HG02642 (cell line): ENCODE data around the gene ARHGAP18.

Experiments
- ATAC-seq: cut with Tn5 transposase; IDR thresholded peaks from one replicate; pipeline ENCODE4 v1.9.1; 2021; ENCODE audit warnings: mild to moderate bottlenecking; ENCODE audit not compliant: unreplicated experiment, poor library complexity

ARHGAP18 gene

DNA sequence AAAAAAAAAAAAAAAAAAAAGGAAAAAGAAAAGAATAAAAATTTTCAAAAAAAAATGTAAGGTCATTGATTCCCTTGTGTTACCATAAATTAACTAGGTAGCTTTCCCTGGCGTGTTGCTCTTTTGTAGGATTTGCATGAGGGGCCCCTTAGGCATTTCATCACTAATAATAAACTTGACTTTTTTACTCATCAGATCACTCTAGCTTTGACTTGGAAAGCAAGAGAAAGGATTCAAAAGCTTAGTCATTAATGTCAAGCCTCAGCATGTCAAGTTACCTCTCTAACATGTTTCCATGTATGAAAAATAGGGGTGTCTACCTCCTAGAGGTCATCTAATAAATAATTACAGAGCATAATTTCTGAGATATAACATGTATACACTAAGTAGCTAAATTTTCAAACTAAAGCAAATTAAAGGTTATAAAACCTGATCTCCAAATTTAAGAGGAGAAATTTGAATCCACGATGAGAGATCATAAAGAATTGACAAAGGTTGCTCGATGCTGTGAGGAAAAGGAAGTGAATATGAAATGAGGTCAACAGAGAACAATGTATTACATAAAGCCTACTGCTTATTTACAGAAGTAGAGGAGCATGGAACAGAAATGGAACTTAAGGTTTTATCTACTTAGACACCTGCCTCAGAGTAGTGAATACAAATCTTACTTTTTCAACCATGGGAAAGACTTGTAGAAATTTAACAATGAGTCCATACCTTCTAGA, 86.8 kb downstream of the ARHGAP18 start:
- peak; percentile 71 for ATAC-seq

DNA sequence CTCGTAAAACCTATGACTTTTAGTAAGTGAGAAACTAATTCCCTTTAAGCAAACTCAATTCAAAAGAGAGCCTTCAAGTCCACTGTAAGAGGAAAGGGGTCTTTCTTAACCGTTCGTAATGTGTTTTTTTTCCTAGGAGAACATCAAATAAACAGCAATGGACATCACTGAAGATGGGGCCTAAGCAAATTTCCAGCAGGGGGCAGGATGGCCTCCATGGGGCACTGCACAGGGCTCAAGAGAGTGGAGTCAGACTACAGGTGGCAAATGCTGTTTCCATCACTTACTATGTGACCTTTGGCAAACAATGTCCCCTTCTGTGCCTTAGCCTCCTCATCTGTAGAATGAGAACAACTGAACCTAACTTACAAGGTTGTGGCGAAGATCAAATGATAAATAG, 88.7 kb downstream of the ARHGAP18 start:
- no peak for ATAC-seq

DNA sequence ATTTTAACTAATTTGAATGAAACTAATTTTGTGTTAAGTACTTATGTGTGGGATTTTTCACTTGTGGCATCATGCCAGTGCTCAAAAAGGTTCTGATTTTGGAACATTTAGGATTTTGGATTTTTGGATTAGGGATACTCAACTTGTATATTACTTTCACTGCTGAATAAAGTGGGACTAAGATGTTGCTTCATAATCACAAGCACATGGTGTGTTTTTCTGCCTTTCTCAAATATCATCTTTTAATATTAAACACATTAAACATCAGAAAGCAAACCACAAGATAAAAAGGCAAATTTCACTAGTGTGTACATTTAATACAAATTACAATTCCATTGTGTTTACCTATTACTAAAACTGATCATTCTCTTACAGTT, 89.8 kb downstream of the ARHGAP18 start:
- ATAC-seq, result no peak

DNA sequence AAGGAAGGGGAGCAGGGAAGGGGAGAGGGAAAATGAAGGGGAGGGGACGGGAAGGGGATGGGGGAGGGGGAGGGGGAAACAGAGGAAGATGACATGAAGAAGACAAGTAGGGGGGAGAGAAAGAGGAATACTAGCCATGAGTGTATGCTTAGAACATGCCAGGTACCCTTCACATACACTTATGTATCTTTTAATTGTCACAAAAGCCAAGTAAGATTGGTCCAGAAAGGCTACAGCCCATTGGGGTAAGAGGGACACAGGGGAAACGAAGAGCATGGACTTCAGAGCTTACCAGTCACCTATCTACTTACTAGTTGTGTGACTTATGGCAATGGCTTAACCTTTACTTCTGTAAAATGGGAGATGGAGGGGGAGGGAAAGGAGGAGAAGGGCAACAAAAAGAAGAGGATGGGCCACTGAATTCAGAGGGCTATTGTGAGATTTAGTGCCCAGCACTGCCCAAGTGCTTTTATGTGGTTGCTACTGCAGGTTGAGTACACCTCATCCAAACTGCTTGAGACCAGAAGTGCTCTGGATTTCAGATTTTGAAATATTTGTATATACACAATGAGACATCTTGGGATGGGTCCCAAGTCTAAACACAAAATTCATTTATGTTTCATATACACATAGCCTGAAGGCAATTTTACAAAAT, 90.3 kb downstream of the ARHGAP18 start:
- ATAC-seq, result no peak

DNA sequence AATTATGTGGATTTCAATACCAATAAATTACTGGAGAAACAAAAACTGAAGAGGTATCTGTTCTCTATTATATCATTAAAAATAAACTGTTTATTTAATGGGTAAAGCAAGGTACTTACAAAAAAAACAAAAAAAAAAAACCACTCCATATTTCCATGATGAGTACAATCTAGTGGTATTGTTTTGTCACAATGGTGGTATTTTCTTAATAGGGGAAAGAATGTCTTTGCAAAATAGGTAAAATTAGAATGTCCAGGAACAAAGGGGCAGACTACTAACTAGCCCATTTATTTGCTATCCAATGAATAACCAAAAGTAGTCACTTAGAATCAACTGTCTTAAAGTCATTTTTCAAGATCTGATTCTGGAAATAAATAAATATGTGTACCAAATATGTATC, 92.0 kb downstream of the ARHGAP18 start:
- no peak for ATAC-seq

DNA sequence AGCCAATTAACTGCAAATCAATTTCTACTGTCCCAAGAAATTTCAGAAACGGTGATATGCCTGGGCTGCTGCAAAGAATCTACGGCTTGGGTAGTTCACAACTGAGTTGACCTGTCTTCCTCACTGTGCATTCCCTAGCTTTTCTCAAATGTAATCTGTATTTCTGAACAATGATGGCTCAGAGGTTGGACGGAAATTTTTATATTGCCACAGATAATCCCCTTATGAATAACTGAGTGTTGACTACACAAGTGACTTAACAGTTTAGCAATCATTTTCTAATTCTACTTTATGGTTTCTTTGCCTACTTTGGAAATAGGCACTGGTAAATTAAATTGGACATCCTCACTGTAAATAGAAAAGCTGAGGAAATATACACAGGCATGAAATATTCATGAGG, 94.5 kb downstream of the ARHGAP18 start:
- no peak for ATAC-seq

DNA sequence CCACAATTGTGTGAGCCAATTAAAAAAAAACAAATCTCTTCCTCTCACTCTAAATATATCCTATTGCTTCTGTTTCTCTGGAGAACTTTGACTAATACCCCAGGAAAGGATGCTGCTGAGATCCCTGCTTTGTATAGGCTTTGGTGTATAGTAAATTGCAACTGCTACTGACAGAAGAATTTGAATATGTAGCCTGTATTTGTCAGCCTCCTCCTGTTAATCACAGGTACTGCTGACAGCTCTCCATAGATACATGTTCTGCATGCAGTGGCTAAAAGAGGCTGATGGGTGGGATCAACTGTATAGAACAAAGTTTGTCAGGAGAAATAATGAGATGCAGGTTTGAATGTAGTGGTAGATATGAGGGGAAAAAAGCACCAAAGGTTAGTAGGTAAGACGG, 95.0 kb downstream of the ARHGAP18 start:
- ATAC-seq, result no peak

DNA sequence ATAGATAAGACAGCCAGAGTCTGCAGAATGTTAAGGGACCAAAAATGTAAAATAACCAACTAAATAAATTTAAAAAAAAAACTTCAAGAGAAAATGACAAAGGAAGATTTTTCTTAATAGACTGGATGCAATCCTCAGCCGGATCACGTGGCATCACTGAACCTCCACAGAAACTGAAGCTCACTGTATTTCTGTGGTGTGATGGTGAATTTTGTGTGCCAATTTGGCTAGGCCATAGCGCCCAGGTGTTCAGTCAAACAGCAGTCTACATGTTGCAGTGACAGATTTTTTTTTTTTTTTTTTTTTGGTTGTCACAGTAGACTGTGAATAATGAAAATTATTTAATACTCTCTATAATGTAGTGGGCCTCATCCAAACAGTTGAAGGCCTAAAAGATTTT, 95.5 kb downstream of the ARHGAP18 start:
- no peak for ATAC-seq

DNA sequence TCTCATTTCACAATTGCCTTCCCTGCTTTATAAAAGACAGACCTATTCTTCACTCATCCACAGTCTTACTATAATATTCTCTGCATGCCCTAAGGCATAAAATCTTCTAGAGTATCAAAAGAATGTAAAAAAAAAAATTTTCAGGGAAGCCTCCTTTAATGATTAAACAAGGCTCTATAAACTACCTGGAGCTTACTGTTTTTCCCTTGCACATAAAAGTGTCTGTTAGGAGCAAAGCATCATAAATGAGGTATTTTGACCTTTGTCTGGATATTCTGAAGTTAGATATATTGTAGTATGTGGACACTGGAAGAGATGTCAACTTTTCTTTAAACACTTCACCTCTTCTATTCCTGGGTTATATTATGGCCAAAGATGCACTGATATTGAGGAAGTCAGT, 97.5 kb downstream of the ARHGAP18 start:
- no peak for ATAC-seq

DNA sequence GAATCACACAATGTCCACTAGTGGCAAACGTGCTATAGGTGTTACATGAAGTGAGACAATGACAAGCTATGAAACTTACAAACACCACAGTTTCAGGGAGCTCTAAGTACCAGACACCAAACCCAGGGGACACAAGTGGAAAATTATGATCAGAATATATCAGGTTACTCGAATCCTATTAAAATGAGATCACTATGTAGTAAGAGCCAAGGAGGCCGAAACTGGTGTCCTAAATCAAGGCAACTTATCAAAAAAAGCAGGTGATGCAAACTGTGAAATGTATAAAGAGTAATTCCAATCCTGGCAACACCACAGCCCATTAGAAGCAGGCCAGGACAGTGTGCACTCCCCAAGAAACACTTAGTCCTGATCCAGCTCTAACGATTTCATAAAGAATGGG, 100.3 kb downstream of the ARHGAP18 start:
- ATAC-seq, result no peak

DNA sequence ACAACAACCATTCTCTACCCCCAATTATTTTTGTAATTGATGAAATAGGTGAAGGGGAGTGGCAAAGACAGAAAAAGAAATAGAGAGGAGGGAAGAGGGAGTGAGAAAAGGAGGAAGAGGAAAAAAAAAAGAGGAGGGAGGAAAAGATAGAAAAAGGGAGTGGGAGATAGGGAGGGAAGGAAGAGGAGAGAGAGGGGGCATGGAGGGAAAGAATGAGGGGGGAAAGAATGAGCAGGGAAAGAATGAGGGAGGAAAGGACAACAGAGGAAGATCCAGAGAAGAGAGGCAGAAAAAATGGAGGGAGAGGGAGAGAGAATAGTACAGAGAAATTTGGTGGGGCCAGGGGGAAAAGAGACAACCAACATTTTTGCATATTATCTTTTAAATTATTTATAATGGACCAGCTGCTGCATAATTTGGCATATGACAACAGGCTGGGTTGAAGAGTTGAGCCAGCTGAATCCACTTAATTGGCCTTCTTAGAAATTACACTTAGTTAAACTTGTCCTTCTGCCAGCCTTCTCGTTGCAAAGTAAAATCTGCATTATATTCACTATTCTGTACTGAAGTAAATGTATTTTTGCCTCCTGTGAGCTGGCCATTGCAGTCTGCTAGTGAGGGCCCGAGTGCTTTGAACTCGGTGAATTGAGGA, 101.0 kb downstream of the ARHGAP18 start:
- no peak for ATAC-seq

DNA sequence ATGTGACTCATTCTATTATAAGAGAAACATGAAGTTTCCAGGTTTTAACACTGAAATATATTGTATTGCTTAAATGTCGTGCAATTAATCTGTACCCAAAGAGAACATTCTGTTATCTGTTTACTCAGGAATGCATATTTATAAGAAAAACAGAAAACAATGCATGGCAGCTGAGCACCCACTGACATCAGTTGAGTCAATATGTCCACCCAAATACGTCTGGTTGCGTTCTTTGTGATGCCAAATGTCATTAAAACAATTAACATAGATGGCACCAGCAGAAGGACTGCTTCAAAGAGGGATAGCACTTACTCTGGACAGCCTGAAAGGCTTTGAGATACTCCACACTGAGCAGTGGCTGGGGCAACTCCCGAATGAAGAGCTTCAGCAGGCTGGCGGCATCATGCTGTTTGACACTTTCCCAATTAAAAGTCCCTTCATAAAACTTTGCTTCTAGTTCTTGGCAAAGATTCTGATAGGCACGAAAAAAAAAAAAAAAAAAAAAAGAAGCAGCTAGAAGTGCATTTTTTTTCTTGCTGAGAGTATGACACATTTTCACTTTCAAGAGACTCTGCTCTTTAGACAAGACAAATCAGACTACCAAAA, 102.3 kb downstream of the ARHGAP18 start:
- no peak for ATAC-seq

DNA sequence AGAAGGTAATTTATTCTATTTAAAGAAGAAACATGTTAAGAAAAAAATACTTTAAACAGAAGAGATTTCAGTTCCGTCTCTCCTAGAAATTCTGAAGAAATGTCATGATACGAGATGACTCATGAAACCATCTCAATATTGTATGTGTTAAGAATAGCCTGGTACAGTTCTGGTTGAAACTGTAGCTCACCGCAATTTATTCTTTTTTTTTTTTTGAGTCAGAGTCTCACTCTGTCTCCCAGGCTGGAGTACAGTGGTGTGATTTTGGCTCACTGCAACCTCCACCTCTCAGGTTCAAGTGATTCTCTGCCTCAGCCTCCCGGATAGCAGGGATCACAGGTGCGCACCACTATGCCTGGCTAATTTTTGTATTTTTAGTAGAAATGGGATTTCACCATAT, 103.3 kb downstream of the ARHGAP18 start:
- peak; percentile 43 for ATAC-seq

DNA sequence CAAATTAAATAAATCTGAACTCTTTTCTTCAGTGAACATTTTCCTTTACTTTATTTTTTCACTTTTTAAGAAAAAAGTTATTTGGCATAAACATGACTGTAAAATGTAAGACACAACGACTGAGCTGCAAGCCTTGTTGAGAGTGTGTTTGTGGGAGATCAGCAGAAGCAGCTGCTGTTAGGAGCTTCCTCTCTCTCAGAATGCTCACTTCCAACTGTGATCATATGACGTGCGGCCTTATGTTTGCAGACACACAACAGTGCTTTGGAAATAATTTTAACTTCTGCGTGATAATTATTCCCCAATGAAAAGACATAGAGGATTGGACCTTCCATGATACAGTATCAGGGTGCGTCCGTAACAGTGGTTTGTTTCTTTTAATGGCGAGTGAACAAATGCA, 104.0 kb downstream of the ARHGAP18 start:
- no peak for ATAC-seq

DNA sequence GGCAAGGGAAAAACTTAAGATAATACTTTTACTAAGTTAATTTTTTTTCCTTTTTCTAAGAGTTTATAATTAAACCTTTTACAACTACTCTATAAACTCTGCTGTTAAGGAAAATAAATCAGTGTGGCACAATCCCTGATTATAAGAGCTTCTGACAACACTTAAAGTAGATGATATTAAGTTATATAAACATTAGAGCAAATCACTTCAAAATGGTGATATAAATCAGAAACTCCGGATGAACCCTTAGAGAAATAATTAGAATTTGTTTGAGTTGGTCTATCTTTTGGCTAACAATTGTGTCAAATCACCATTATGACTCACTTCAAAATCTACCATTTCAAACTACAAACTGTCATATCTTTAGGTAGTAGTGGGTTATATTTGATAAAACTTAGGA, 104.9 kb downstream of the ARHGAP18 start:
- ATAC-seq, result no peak

DNA sequence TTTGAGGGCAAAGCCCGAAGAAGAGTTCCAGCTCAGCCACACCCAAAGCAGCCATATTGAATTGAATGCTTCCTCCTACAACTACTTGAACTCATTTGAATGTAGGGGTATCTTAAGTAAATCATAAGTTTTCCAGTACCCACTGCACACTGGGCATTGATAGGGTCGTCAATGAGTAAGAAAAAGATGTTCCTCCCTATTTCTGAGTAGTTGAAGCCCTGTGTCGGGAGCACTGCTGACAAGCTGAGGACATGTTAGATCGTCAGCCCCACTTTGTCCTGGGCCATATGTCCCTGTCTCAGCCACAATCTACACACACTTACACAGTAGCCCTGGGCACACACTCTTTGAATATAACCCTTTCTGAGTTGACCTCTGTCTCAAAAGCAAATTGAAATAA, 105.7 kb downstream of the ARHGAP18 start:
- ATAC-seq, result no peak

DNA sequence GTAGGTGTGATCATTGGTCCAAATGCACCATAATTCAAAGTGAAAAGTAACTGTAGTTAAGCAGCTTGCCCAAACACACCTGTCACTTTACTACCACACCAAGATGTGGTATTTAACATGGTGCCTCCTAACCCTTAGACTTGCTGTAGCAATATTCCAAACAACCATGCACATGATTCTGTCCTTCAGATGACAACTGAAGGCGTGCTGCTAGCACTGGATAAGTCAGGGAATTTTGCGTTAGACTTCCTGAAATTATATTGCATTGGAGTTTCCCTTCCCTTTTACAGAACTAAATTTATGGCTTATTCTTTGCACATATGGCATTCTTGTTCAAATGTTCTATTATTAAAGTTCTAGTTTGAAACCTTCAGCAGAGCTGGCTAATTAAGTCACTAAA, 106.2 kb downstream of the ARHGAP18 start:
- ATAC-seq, result no peak

DNA sequence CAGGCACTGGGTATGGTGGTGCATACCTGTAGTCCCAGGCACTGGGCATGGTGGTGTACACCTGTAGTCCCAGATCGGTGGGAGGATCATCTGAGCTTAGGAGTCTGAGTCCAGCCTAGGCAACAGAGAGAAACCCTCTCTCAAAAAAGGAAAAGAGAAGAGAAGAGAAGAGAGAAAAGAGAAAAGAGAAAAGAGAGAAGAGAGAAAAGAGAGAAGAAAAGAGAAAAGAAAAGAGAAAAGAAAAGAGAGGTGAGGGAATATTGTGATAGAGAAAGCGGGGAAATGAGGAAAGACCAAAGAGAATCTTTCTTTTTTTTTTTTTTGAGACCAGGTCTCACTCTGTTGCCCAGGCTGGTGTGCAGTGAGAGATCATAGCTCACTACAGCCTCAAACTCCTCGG, 108.7 kb downstream of the ARHGAP18 start:
- no peak for ATAC-seq

DNA sequence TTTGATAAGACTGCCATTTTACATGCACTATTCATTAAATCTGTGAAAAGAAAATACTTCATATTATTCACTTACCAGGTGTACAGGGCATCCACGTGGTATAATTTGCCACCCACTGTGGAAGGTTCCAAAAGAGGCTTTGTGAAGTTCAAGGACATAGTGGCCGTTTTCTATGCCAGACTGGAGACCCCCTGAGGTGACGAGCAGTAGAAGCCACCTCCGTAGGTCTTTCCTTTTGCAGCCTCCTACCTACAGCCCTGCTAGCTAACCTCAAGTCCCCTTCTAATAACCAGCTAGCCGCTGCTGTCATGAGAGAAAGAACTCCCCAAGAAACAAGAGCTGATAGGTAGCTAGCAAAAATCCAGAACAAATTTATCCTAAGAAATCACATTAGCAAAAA, 110.5 kb downstream of the ARHGAP18 start:
- no peak for ATAC-seq

DNA sequence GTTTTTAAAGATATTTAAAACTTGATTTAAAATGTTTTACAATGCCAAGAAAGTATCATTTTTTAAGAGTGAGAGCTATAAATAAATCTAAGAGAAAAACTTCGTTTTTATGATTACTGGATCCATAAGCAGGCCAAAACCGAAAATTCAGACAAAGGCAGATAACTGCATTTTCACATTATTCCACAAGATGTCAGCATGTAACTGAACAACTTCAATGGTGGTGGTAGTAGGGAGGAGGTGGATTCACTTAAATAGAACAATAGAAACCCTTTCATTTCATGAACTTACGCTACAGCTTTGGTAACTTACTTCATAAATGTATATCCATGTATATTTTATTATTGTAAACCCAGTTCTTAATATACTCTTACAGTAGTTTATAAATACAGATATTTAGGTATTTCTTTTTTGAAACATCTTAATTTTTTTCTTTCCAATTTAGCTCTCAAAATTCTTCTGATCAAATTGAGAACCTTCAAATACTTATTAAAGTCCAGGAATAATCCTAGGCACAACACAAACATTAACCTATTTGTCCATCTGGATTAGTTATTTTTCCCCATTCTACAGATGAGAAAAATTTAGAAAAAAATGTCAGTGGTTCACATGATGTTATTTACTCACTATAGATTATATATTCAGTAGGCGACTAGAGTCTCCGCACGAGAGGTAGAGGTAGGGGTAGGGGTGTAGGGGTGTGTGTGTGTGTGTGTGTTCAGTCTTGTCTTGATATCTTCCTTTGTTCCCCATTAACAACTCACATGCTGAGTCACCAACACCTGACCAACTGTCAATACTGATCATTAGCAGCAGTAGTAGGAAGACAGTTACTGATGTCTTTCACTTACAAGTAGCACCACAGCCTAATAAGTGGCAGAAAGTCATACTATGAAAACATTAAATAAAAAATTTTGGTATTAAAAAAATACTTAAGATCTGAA, 111.5 kb downstream of the ARHGAP18 start:
- peak; percentile 57 for ATAC-seq
